Ishikawa (cell line): ENCODE measurements around the gene NAPA.

Experiments
- CEBPB ChIP-seq: IDR thresholded peaks from 2 replicates; pipeline ENCODE4 v1.6.1; 2012
- CREB1 ChIP-seq: IDR thresholded peaks from 2 replicates; pipeline ENCODE4 v1.6.1; 2012; ENCODE audit warnings: low read depth
- EGR1 ChIP-seq: IDR thresholded peaks from 2 replicates; pipeline ENCODE4 v1.6.1; 2012
- EP300 ChIP-seq: IDR thresholded peaks from 2 replicates; pipeline ENCODE4 v1.6.1; 2012; ENCODE audit warnings: borderline replicate concordance
- FOXM1 ChIP-seq: IDR thresholded peaks from 2 replicates; pipeline ENCODE4 v1.6.1; 2012; ENCODE audit warnings: low read depth, borderline replicate concordance
- MAX ChIP-seq: IDR thresholded peaks from 2 replicates; pipeline ENCODE4 v1.6.1; 2012
- NFIC ChIP-seq: IDR thresholded peaks from 2 replicates; pipeline ENCODE4 v1.6.1; 2012
- RAD21 ChIP-seq: IDR thresholded peaks from 2 replicates; pipeline ENCODE4 v1.6.1; 2012; ENCODE audit warnings: low read depth
- REST ChIP-seq: IDR thresholded peaks from 2 replicates; pipeline ENCODE4 v1.6.1; 2012; ENCODE audit warnings: low read depth, mild to moderate bottlenecking
- TAF1 ChIP-seq: IDR thresholded peaks from 2 replicates; pipeline ENCODE4 v1.6.1; 2012; ENCODE audit warnings: low read depth, mild to moderate bottlenecking
- TCF12 ChIP-seq: IDR thresholded peaks from 2 replicates; pipeline ENCODE4 v1.6.1; 2012; ENCODE audit warnings: low read depth
- TEAD4 ChIP-seq: IDR thresholded peaks from 2 replicates; pipeline ENCODE4 v1.6.1; 2012
- USF1 ChIP-seq: IDR thresholded peaks from 2 replicates; pipeline ENCODE4 v1.6.1; 2012
- YY1 ChIP-seq: IDR thresholded peaks from 2 replicates; pipeline ENCODE4 v1.6.1; 2012; ENCODE audit warnings: low read depth
- ZBTB7A ChIP-seq: IDR thresholded peaks from 2 replicates; pipeline ENCODE4 v1.6.1; 2012; ENCODE audit warnings: low read depth

Gene NAPA

GRCh38 chr19:47549261-47549862 lies 34.5 kb upstream of the NAPA start:
- TF ChIP-seq ZBTB7A, result no peak
- no peak for TF ChIP-seq FOXM1
- TF ChIP-seq EGR1, result no peak
- no peak for TF ChIP-seq YY1
- no peak for TF ChIP-seq CEBPB
- TF ChIP-seq MAX, result no peak
- no peak for TF ChIP-seq TCF12
- TF ChIP-seq NFIC, result no peak
- no peak for TF ChIP-seq RAD21
- TF ChIP-seq CREB1, result no peak
- TF ChIP-seq USF1, result no peak
- TF ChIP-seq EP300, result no peak
- TF ChIP-seq TAF1, result no peak
- no peak for TF ChIP-seq REST
- no peak for TF ChIP-seq TEAD4

- no peak for TF ChIP-seq MAX
- TF ChIP-seq TCF12, result no peak
- no peak for TF ChIP-seq TAF1
- 0 out of 2 replicates have a peak, but pooled peaks have one; percentile 4 for TF ChIP-seq CEBPB
- no peak for TF ChIP-seq CREB1
- no peak for TF ChIP-seq NFIC
Measured at GRCh38 chr19:47547199-47547598, 32.3 kb upstream of the NAPA start.

- TF ChIP-seq FOXM1 (no peak), EGR1 (no peak), MAX (no peak), TEAD4 (no peak), TCF12 (no peak), YY1 (no peak), CEBPB (no peak), USF1 (no peak)
Measured at GRCh38 chr19:47545061-47545948, 30.4 kb upstream of the NAPA start.

GRCh38 chr19:47544476-47544875 lies 29.6 kb upstream of the NAPA start:
- TF ChIP-seq REST, result no peak
- no peak for TF ChIP-seq TAF1
- TF ChIP-seq EGR1, result no peak
- no peak for TF ChIP-seq ZBTB7A
- TF ChIP-seq NFIC, result no peak
- TF ChIP-seq USF1, result no peak
- TF ChIP-seq CEBPB, result no peak
- no peak for TF ChIP-seq RAD21
- TF ChIP-seq TCF12, result no peak
- no peak for TF ChIP-seq EP300
- TF ChIP-seq MAX, result no peak
- TF ChIP-seq FOXM1, result no peak
- no peak for TF ChIP-seq TEAD4

- no peak for TF ChIP-seq EP300
- no peak for TF ChIP-seq CREB1
- no peak for TF ChIP-seq EGR1
- no peak for TF ChIP-seq TEAD4
- TF ChIP-seq USF1, result no peak
- no peak for TF ChIP-seq NFIC
- no peak for TF ChIP-seq CEBPB
- no peak for TF ChIP-seq YY1
- TF ChIP-seq TAF1, result no peak
- no peak for TF ChIP-seq MAX
- TF ChIP-seq TCF12, result no peak
- no peak for TF ChIP-seq ZBTB7A
Measured at GRCh38 chr19:47544075-47544474, 29.2 kb upstream of the NAPA start.
